Upper lobe of right lung (tissue), 1 donor: ENCODE measurements around the gene NLGN2. TPM values are rescaled to one million over a fixed set of nuclear protein-coding genes. Genes with fewer than 3 reads are reported as not detected.

Source experiments
- ATAC-seq: fragments of 200-7000 bp; cut with Tn5 transposase; one replicate; pipeline ENCODE4 v1.9.1; 2020; ENCODE audit warnings: mild to moderate bottlenecking, moderate library complexity
- DNase-seq: peaks from one replicate; pipeline ENCODE4 v3.0.0-alpha.2; 2020
- H3K27ac ChIP-seq: fragments of 200-600 bp; one replicate; pipeline ENCODE4 v1.8.0; 2022
- H3K27me3 ChIP-seq: fragments of 200-600 bp; one replicate; pipeline ENCODE4 v1.8.0; 2022; ENCODE audit warnings: mild to moderate bottlenecking
- H3K36me3 ChIP-seq: fragments of 200-600 bp; one replicate; pipeline ENCODE4 v1.8.0; 2022
- H3K4me1 ChIP-seq: fragments of 200-600 bp; one replicate; pipeline ENCODE4 v1.8.0; 2022
- H3K4me3 ChIP-seq: fragments of 200-600 bp; one replicate; pipeline ENCODE4 v1.8.0; 2022; ENCODE audit warnings: mild to moderate bottlenecking
- H3K9me3 ChIP-seq: fragments of 200-600 bp; one replicate; pipeline ENCODE4 v1.8.0; 2022
- CTCF ChIP-seq: fragments of 200-600 bp; IDR thresholded peaks from one replicate; pipeline ENCODE4 v1.8.0; 2022; ENCODE audit warnings: antibody characterized with exemption
- intact Hi-C: fragments of 100-400 bp; cut with DNase I; formaldehyde crosslinking; loops from one replicate; pipeline ENCODE4 v1.11.0; 2022
- total RNA-seq: library from RNA; stranded (reverse); fragmentation: NEBNext Ultra II Directional; extraction: Animal tissue kit (Norgen Biotek cat#: 25700); gene quantifications from one replicate; pipeline ENCODE4 v1.2.1, GENCODE V29; 2021
- donor health status: DM: no; HTN: yes; CAD: no; lungs with severe emphysema.

NLGN2 gene
- total RNA-seq, 1 donor from 2014 or later = 11.7 TPM

GRCh38 chr17:7437369-7437863 is 29.8 kb downstream of the NLGN2 start:
- intact Hi-C loops = no loop called here
- H3K27ac ChIP-seq = peak overlapping the region; percentile 48
- H3K36me3 ChIP-seq = no peaks in the 10 kb centered on the region
- peaks cover 46% of the 10 kb centered on the region for H3K4me1 ChIP-seq
- ATAC-seq (no peak), DNase-seq (no peak)
- TF ChIP-seq CTCF = no peak
- peak overlapping the region; percentile 71 for H3K4me3 ChIP-seq
- peaks cover 22% of the 10 kb centered on the region for H3K27me3 ChIP-seq
- no peaks in the 10 kb centered on the region for H3K9me3 ChIP-seq

- TF ChIP-seq CTCF = no peak
- H3K9me3 ChIP-seq = no peaks in the 10 kb centered on the region
- intact Hi-C loops = no loop called here
- H3K36me3 ChIP-seq = no peaks in the 10 kb centered on the region
- DNase-seq (peak; percentile 88), ATAC-seq (peak; percentile 9)
- H3K27ac ChIP-seq = no peak overlapping the region
- peaks cover 46% of the 10 kb centered on the region for H3K4me1 ChIP-seq
- H3K4me3 ChIP-seq = peak overlapping the region; percentile 71
- peaks cover 22% of the 10 kb centered on the region for H3K27me3 ChIP-seq
These were observed 30.4 kb downstream of the NLGN2 start for GRCh38 chr17:7437950-7438614.

GRCh38 chr17:7438656-7439460 is 31.2 kb downstream of the NLGN2 start:
- H3K4me3 ChIP-seq = peak overlapping the region; percentile 71
- DNase-seq (no peak), ATAC-seq (no peak)
- no peaks in the 10 kb centered on the region for H3K36me3 ChIP-seq
- no peaks in the 10 kb centered on the region for H3K9me3 ChIP-seq
- peaks cover 46% of the 10 kb centered on the region for H3K4me1 ChIP-seq
- TF ChIP-seq CTCF = no peak
- H3K27ac ChIP-seq = no peak overlapping the region
- intact Hi-C loops = no loop called here
- H3K27me3 ChIP-seq = peaks cover 22% of the 10 kb centered on the region

- Histone ChIP-seq H3K27ac (no peak within 1 kb of the TSS), H3K4me3 (peak within 1 kb of the TSS; percentile 71), H3K27me3 (peaks cover 22% of the 10 kb centered on the region), H3K36me3 (no peaks in the 10 kb centered on the region), H3K4me1 (peaks cover 46% of the 10 kb centered on the region), H3K9me3 (no peaks in the 10 kb centered on the region)
- DNase-seq (no peak), ATAC-seq (no peak)
- TF ChIP-seq CTCF = no peak
- intact Hi-C loops = no loop called here
These were observed 31.9 kb downstream of the NLGN2 start, which contains the start of gene FGF11 for GRCh38 chr17:7439462-7440112. Gene FGF11 (plus strand): TSS chr17:7439512. CDS start chr17:7439621, 109 bp downstream.

GRCh38 chr17:7440113-7440833 is 32.6 kb downstream of the NLGN2 start:
- intact Hi-C loops = no loop called here
- peak; percentile 81 for DNase-seq
- no peak for TF ChIP-seq CTCF
- Histone ChIP-seq H3K36me3 (no peaks in the 10 kb centered on the region), H3K4me3 (peak overlapping the region; percentile 29), H3K9me3 (no peaks in the 10 kb centered on the region), H3K27ac (no peak overlapping the region), H3K4me1 (peaks cover 50% of the 10 kb centered on the region), H3K27me3 (peaks cover 24% of the 10 kb centered on the region)
- no peak for ATAC-seq
